ENCODE results near the gene MEIOSIN.

- TF ChIP-seq EZH2phosphoT487 (IDR thresholded peaks at IDR 0.05; ENCODE audit: insufficient read depth, low read depth) = no peak
- no peak for TF ChIP-seq EZH2 (IDR thresholded peaks at IDR 0.05; ENCODE audit: insufficient read depth, poor library complexity, severe bottlenecking)
These were observed 71.7 kb downstream of the MEIOSIN start for GRCh38 chr19:45804959-45805230.
